H1 (cell line): ENCODE results near the gene TCN2. TPM values are rescaled to one million over a fixed set of nuclear protein-coding genes. Genes with fewer than 3 reads are reported as not detected.
A peak's percentile ranks its signal among the peaks of the same experiment; 100 is the strongest.

Experiments
- CBX5 ChIP-seq: fragments of 300-800, 300-1000 bp; sonication (generic); IDR thresholded peaks from 2 replicates; pipeline ENCODE4 v1.7.1; 2016; ENCODE audit warnings: antibody characterized with exemption, low read length, low read depth
- POLR2AphosphoS5 ChIP-seq: IDR thresholded peaks from 2 replicates; pipeline ENCODE4 v1.6.1; 2011; ENCODE audit warnings: low read depth, low read length
- RAD21 ChIP-seq, 2 experiments: IDR thresholded peaks in 1 of 2; conservative IDR thresholded peaks in 1 of 2; 2 replicates each; pipeline ENCODE4 v1.6.1; 2011; ENCODE audit warnings: low read depth in 2 of 2, low read length in 2 of 2, improper control_type of control experiment in 1 of 2, inconsistent platforms in 1 of 2, mild to moderate bottlenecking in 1 of 2, moderate library complexity in 1 of 2
- TBP ChIP-seq: IDR thresholded peaks from 2 replicates; pipeline ENCODE4 v1.6.1; 2011; ENCODE audit warnings: low read depth, low read length, improper control_type of control experiment
- YY1 ChIP-seq: IDR thresholded peaks from 2 replicates; pipeline ENCODE4 v1.6.1; 2011; ENCODE audit warnings: low read depth, mild to moderate bottlenecking, low read length
- ZNF274 ChIP-seq: IDR thresholded peaks from 2 replicates; pipeline ENCODE4 v1.7.0; 2012; ENCODE audit warnings: low read length, borderline replicate concordance; ENCODE audit errors: extremely low read depth
- polyA plus RNA-seq, 7 experiments: library from polyadenylated mRNA; depleted of rRNA in 3 of 7; stranded (reverse) in 5 of 7; unstranded in 2 of 7; fragments of >200 nt in 5 of 7; fragments of 200-250 nt in 2 of 7; gene quantifications; 1 replicate in 5 of 7; 2 replicates in 1 of 7; 4 replicates in 1 of 7; pipeline versions ENCODE4 v1.2.1 to v1.2.3, GENCODE V29; 2011 to 2013; ENCODE audit warnings: missing spikeins in 2 of 7, mixed read lengths in 2 of 7
- total RNA-seq: library from RNA; stranded (reverse); fragmentation: NEBNext Ultra II Directional; extraction: Animal tissue kit (Norgen Biotek cat#: 25700); gene quantifications from 2 replicates; pipeline ENCODE4 v1.2.1, GENCODE V29; 2021
- TF ChIP-seq, protein P1 (sequence below), 3 experiments: IDR thresholded peaks; 1 replicate in 2 of 3; 2 replicates in 1 of 3; pipeline versions ENCODE4 v1.5.1 to v1.6.1; 2011; ENCODE audit warnings: low read length in 3 of 3, mild to moderate bottlenecking in 3 of 3, inconsistent platforms in 2 of 3, low read depth in 1 of 3, moderate library complexity in 1 of 3; ENCODE audit not compliant: insufficient read depth in 1 of 3; ENCODE audit errors: control extremely low read depth in 1 of 3

Gene TCN2
- total and polyA plus RNA-seq, 2 of the 8 experiments (the other 6 are each of a cell fraction or from before 2014, with no cell fraction given), result 30.0 to 87.8 TPM

DNA sequence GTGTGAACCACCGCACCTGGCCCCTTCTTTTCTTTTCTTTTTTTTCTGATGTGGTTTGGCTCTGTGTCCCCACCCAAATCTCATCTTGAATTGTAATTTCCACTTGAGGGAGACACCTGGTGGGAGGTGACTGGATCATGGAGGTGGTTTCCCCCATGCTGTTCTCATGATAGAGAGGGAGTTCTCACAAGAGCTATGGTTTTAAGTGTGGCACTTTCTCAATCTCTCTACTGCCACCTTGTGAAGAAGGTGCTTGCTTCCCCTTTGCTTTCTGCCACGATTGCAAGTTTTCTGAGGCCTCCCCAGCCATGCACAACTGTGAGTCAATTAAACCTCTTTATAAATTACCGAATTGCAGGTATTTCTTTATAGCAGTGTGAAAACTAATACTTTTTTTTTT lies 4.9 kb upstream of the TCN2 start (continued):
- TF ChIP-seq, protein P1, sequence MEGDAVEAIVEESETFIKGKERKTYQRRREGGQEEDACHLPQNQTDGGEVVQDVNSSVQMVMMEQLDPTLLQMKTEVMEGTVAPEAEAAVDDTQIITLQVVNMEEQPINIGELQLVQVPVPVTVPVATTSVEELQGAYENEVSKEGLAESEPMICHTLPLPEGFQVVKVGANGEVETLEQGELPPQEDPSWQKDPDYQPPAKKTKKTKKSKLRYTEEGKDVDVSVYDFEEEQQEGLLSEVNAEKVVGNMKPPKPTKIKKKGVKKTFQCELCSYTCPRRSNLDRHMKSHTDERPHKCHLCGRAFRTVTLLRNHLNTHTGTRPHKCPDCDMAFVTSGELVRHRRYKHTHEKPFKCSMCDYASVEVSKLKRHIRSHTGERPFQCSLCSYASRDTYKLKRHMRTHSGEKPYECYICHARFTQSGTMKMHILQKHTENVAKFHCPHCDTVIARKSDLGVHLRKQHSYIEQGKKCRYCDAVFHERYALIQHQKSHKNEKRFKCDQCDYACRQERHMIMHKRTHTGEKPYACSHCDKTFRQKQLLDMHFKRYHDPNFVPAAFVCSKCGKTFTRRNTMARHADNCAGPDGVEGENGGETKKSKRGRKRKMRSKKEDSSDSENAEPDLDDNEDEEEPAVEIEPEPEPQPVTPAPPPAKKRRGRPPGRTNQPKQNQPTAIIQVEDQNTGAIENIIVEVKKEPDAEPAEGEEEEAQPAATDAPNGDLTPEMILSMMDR (IDR thresholded peaks at IDR 0.05; ENCODE audit: control extremely low read depth in 1 of 3, insufficient read depth in 1 of 3, low read depth in 1 of 3, low read length in 3 of 3), result peak; percentile 12 to 56 (median 46); a peak in 3 of 4 replicates
- TF ChIP-seq TBP, result no peak
- TF ChIP-seq YY1, result 0 out of 2 replicates have a peak, but pooled peaks have one; percentile 11
- TF ChIP-seq POLR2AphosphoS5, result no peak
- TF ChIP-seq ZNF274, result no peak
- no peak for TF ChIP-seq CBX5
- TF ChIP-seq RAD21 (IDR thresholded peaks at IDR 0.05 in 1 of 2, conservative IDR thresholded peaks at IDR 0.05 in 1 of 2; ENCODE audit: low read depth in 2 of 2, low read length in 2 of 2), result peak; percentile 45 to 51
